UCSD-AML1 (cell line): ENCODE data around the gene SYVN1.

Experiments used
- DNase-seq: peaks from one replicate; lab custom pipeline; 2025; ENCODE audit not compliant: unreplicated experiment; lab: John Stamatoyannopoulos, UW

SYVN1 gene

GRCh38 chr11:65087827-65088226, 46.5 kb downstream of the SYVN1 start:
- DNase-seq, result no peak

DNA sequence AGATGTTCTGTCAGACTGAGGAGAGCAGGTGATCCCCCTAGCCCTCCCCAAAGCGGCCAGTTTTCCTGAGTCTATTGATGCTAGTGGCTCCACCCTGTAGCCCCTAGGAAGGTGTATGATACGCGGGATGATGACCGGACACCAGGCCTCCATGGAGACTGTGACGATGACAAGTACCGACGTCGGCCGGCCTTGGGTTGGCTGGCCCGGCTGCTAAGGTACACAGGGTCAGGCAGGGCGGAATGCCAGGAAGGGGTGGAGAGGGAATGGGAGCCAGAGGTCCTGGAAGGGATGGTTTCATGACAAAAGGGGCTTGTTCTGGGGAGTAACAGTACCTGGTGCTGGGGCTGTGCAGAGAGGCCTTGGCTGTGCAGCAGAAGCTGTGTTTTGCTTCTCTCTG, 47.1 kb downstream of the SYVN1 start:
- no peak for DNase-seq

DNA sequence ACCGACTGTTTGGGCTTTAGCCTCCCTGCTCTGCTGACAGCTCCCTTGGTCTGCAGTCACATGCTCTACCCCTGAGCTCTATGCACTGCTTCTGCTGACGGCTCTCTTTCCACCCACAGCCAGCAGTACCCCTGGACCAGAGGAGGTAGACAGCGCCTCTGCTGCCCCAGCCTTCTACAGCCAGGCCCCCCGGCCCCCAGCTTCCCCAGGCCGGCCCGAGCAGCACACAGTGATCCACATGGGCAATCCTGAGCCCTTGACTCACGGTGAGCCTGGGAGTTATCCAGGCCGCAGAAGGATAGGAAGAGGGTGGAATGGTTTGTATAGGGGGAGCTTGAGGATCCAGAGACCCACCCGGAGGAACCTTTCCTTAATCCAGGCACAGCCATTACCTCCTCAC, 47.5 kb downstream of the SYVN1 start:
- DNase-seq, result no peak

DNA sequence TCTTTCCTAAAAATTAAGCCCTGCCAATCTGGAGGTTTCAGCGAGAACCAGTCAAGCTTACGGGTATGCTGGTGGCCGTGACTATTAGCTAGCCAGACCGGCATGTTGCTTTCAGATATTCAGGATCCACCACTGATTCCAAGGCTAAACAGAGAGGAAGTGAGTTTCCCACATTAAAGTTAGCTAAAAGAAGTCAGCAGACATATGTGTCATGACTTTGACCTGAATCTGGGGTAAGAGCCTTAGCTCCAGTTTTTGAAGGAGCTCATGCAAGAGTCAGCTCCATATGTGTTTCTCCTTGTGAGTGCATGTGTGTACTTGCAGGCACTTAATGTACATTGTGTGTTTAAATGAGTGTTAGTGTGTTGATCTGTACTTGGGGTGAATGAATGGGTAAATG, 48.9 kb downstream of the SYVN1 start:
- no peak for DNase-seq

DNA sequence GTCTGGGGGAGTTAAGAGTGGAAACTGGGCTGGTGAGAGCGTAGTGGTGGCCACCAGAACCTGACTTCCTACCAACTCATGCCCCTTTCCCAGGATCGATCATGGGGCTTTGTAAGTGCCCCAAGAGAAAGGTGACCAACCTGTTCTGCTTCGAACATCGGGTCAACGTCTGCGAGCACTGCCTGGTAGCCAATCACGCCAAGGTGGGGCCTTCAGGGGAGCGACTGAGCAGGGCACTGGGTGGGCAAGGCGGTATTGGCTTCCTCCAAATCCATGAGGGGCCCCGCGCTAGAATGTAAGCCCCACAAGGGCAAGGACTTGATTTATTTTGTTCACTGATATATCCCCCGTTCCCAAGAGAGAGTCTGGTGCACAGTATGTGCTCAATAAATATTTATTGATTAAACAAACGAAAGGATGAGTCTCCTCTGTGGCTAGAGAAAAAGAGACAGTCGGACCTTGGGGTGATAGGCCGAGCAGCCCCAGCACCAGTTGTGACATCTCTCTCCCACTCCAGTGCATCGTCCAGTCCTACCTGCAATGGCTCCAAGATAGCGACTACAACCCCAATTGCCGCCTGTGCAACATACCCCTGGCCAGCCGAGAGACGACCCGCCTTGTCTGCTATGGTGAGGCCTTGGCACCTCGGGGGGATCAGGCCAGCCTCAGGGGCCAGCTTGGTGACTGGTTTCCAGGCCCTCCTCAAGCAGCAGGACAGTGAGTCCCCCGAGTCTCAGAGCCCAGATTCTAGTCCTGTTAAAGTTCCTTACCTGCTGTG, 49.5 kb downstream of the SYVN1 start:
- no peak for DNase-seq

DNA sequence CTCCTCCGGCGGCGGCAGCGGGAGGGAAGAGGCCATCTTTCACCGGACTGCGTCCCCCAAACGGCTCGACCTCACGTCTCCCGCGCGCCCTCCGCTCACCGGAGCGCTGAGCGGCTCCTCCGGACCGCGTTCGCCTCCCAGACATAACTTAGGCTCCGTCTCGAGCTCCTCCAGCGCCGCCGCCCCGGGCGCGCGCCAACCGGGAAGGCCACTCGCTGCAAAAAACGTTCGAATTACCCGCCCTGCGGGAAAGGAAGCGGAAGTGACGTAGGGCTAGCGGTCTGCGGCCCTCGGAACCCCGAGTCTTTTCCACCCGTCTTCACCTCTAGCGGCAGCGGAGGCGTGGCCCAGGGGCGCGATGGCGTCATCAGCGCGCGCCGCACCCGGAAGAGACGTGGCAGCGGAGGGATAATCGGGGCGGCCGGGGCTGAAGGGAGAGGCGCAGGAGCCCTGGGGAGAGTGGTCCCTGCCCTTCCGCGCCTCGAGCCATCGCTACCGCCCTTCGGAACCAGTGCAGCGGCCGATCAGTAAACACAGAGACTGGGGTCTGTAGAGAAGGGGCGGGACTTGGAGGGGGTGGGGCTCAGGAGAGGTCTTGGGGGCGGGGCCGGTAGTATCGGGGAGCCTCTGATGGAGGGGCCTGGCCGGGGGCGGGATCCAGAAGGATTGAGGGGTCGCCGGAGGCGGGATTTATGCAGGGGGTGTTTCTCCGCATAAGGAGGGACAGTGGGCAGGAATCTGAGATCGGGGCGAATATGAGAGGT, 50.3 kb downstream of the SYVN1 start, which contains the start of the genes CDCA5 and ZFPL1:
CDCA5 (minus strand) TSS at position 207 of the 764 bp plus-strand sequence; CDS start at position 145, 62 bp downstream.
ZFPL1 (plus strand) TSS at position 389 of the 764 bp plus-strand sequence. CDS start 477 bp downstream, outside the sequence.
- peak; percentile 95 for DNase-seq

DNA sequence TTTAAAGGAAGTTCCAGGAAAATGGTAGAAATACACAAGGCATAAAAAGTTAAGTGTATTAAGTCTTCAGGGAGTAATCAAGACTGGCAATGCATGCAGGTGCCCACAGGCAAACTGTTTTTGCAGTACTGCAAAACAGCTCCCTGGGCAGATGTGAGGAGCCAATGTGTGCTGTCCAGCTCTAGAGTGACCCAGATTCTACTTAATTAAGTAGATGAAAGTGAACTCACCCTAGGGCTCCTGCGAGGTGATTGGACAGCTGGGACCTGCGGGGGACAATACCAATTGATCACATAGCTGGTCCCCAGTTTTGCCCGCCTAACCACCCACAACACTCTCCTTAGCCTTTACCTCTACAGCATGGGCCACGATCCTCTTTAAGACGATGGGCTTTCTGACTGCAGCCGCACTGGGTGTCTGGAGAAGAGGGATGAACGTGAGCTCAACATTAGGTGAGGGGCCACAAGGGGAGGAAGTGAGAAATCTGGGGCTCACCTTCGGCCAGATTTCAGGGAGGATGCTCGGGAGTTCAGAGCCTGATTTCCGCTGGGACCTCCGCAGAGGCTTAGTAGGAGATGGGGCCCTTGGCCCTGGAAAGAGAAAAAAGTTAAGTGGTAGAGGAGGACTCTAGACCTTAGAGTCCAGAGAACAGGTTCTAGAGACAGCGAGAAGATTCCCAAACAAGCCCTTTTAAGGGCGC, 51.0 kb downstream of the SYVN1 start:
- no peak for DNase-seq

- DNase-seq, result no peak
Observed at GRCh38 chr11:65078786-65079342, 55.5 kb downstream of the SYVN1 start.

DNA sequence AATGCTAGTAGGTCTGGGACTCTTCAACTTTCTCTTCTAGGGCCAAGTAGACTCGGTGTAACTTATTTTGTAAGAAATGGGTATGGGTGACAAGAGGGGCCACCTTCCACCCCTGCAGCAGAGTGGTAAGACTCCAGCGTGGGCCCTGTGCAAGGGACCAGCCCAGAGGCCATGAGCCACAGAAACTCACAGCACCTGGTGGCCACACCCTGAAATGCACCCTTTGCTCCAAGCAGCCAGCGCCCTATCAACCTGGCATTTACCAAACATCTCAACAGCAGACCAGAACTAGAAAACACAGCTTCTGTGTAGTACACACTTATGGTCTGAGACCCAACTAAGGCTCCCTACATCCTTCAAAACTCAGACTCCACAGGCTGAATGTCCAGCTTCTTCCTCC, 56.2 kb downstream of the SYVN1 start:
- peak; percentile 68 for DNase-seq

GRCh38 chr11:65077451-65077850, 56.9 kb downstream of the SYVN1 start:
- DNase-seq, result no peak
